Measurements from ENCODE around the gene PDE5A. TPM values are rescaled to one million over a fixed set of nuclear protein-coding genes. Genes with fewer than 3 reads are reported as not detected.

The PDE5A gene
- total RNA-seq, 1 experiment from 2014 or later, result 8.1 TPM

DNA sequence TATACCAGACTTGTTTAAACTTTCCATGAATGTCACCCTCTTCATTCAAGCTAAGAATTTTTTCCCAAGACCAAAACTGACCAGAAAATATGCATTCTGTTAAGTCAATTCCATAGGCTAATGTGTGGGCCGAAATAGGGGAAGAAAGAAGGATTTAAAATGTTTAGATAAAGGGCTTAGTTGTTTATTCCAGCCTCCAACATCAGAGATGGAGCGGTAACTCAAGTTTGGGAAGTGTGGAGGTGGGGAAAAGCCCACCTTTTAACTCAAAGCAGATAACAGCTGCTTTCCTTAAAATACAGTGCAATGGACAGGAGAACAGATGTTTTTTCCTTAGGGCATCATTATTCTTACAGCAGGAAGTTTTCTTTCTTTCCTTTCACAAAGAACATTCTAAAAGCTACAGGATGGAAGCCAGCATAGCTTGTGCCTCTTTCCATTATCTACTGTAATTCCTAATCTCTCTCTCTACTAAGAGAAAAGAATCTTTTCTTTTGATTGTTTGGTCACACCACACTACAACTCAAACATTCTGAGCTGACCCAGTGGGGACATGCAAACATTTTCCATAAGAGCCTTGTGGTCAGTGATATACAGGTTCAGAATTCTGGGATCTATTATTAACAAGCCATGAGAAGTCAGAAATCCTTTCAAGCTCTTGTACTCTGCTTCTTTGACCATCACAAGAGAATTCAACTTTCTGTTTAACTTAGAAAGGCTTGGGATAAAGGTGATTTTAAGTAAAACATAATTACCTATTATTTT, 101.6 kb downstream of the PDE5A start:
- Histone ChIP-seq H3K27me3 (ENCODE audit: low read length) (no peaks in the 10 kb centered on the region), H3K4me2 (ENCODE audit: low read length) (no peak overlapping the region), H3K36me3 (ENCODE audit: low read depth, low read length) (no peaks in the 10 kb centered on the region), H2AFZ (ENCODE audit: low read length) (no peak overlapping the region), H3K79me2 (ENCODE audit: low read length) (no peaks in the 10 kb centered on the region), H3K9ac (ENCODE audit: low read length) (no peak overlapping the region), H3K9me2 (replicated peaks; ENCODE audit: low read length) (no peaks in the 10 kb centered on the region), H3K27ac (ENCODE audit: low read length) (no peak overlapping the region), H3K4me3 (ENCODE audit: low read length) (no peak overlapping the region), H3K4me1 (ENCODE audit: insufficient read depth, low read length) (peaks cover 21% of the 10 kb centered on the region), H3K9me3 (ENCODE audit: low read length) (no peaks in the 10 kb centered on the region), H3F3A (ENCODE audit: low read length, unreplicated experiment) (no peaks in the 10 kb centered on the region), H4K20me1 (ENCODE audit: low read length) (no peaks in the 10 kb centered on the region)
- ChIA-PET POLR2A (ENCODE audit: unreplicated experiment) (no interaction called here), CTCF (no interaction called here)
- no TSS peak for BruUV-seq (replicated peaks)
- intact Hi-C loops (cut with micrococcal nuclease), result no loop called here
- TF ChIP-seq EZH2 (IDR thresholded peaks at IDR 0.05; ENCODE audit: low read length, unreplicated experiment) (no peak), EZH2phosphoT487 (IDR thresholded peaks at IDR 0.05; ENCODE audit: borderline replicate concordance, low read length) (no peak)
- TF ChIP-seq, protein P1, sequence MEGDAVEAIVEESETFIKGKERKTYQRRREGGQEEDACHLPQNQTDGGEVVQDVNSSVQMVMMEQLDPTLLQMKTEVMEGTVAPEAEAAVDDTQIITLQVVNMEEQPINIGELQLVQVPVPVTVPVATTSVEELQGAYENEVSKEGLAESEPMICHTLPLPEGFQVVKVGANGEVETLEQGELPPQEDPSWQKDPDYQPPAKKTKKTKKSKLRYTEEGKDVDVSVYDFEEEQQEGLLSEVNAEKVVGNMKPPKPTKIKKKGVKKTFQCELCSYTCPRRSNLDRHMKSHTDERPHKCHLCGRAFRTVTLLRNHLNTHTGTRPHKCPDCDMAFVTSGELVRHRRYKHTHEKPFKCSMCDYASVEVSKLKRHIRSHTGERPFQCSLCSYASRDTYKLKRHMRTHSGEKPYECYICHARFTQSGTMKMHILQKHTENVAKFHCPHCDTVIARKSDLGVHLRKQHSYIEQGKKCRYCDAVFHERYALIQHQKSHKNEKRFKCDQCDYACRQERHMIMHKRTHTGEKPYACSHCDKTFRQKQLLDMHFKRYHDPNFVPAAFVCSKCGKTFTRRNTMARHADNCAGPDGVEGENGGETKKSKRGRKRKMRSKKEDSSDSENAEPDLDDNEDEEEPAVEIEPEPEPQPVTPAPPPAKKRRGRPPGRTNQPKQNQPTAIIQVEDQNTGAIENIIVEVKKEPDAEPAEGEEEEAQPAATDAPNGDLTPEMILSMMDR (conservative IDR thresholded peaks at IDR 0.05; ENCODE audit: low read depth, low read length), result no peak
- DNase-seq (no peak), ATAC-seq (no peak)

DNA sequence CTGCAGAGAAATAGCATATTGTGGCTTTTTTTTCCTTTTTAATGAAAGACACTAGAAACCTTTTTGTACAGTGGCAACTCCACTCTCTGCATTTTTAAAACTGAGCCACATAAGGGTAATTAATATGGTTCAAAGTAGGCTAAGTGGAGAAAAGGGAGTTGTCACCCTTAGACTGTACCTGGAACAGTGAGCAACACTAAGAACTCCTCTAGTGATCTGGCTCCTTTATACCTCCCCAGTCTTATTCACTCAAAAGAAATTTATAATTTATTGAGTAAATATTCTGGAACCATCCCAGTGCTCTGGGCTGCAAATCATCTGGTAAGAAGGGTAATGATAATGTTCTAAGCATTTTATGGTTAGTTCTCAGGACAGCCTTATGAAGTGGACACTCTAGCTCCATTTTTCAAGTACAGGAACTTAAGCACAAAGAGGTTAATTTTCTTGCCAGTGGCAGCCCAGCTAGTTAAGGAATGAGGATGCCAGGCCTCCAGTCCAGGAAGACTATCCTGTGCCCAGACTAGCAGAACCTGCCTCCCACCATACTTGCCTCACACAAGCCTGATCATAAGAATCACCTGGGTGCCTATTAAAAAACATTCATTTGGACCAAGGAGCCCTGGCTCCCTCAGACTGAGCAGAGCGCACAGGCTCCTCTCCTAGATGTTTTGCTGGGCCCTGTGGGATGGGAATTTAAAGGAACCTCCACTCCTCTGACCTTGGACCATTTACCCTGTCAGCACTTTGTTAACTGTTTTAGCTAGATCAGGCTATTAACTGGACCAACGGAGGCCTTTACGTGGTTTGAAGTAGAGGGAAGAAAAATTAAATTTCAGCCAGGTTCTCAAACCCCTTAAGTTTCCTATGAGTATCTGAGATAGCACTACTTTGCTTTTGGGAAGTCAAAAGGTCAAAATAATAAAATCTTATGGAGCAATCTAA, 102.6 kb downstream of the PDE5A start:
- H3K9ac ChIP-seq (ENCODE audit: low read length), result no peak overlapping the region
- no peaks in the 10 kb centered on the region for H3K9me3 ChIP-seq (ENCODE audit: low read length)
- ChIA-PET POLR2A (ENCODE audit: unreplicated experiment) (no interaction called here), CTCF (no interaction called here)
- no peaks in the 10 kb centered on the region for H3K9me2 ChIP-seq (replicated peaks; ENCODE audit: low read length)
- intact Hi-C loops (cut with micrococcal nuclease), result no loop called here
- TF ChIP-seq EZH2 (IDR thresholded peaks at IDR 0.05; ENCODE audit: low read length, unreplicated experiment) (no peak), EZH2phosphoT487 (IDR thresholded peaks at IDR 0.05; ENCODE audit: borderline replicate concordance, low read length) (no peak)
- TF ChIP-seq, protein P1 (conservative IDR thresholded peaks at IDR 0.05; ENCODE audit: low read depth, low read length), result no peak
- peak overlapping the region; percentile 71 for H3K4me2 ChIP-seq (ENCODE audit: low read length)
- no peak overlapping the region for H3K4me3 ChIP-seq (ENCODE audit: low read length)
- ATAC-seq (peak; percentile 19; the same call in 1 of the 2 replicates), DNase-seq (peak; percentile 12)
- H3K27me3 ChIP-seq (ENCODE audit: low read length), result no peaks in the 10 kb centered on the region
- no peak overlapping the region for H2AFZ ChIP-seq (ENCODE audit: low read length)
- H3K79me2 ChIP-seq (ENCODE audit: low read length), result no peaks in the 10 kb centered on the region
- no peaks in the 10 kb centered on the region for H3K36me3 ChIP-seq (ENCODE audit: low read depth, low read length)
- H3F3A ChIP-seq (ENCODE audit: low read length, unreplicated experiment), result no peaks in the 10 kb centered on the region
- no TSS peak for BruUV-seq (replicated peaks)
- no peak overlapping the region for H3K27ac ChIP-seq (ENCODE audit: low read length)
- no peaks in the 10 kb centered on the region for H4K20me1 ChIP-seq (ENCODE audit: low read length)
- peaks cover 21% of the 10 kb centered on the region for H3K4me1 ChIP-seq (ENCODE audit: insufficient read depth, low read length)
